CD4-positive, CD25-positive, alpha-beta regulatory T cell (primary cell): ENCODE measurements around the gene ANK3. TPM values are rescaled to one million over a fixed set of nuclear protein-coding genes. Genes with fewer than 3 reads are reported as not detected.

Experiments
- ATAC-seq, 2 donors: fragments of 150-1000 bp; cut with Tn5 transposase; one replicate each; pipeline ENCODE4 v1.10.0; 2021; ENCODE audit warnings: low read depth in 2 of 2, moderate number of reproducible peaks in 2 of 2, moderate library complexity in 1 of 2
- DNase-seq, 3 donors: peaks; one replicate each; pipeline versions ENCODE4 v3.0.0 to v3.0.0-alpha.2; 2012 to 2022; ENCODE audit warnings: mixed read lengths in 1 of 3
- H3K27ac ChIP-seq: one replicate; pipeline ENCODE4 v1.7.0; 2013; ENCODE audit warnings: mild to moderate bottlenecking, low read length; ENCODE audit not compliant: insufficient read depth, poor library complexity, severe bottlenecking
- H3K27me3 ChIP-seq: one replicate; pipeline ENCODE4 v1.7.0; 2013; ENCODE audit warnings: low read length; ENCODE audit not compliant: control insufficient read depth, insufficient read depth
- H3K36me3 ChIP-seq: one replicate; pipeline ENCODE4 v1.7.0; 2013; ENCODE audit warnings: mild to moderate bottlenecking, low read length, moderate library complexity; ENCODE audit not compliant: control insufficient read depth, insufficient read depth
- H3K4me1 ChIP-seq: 2 replicates; pipeline ENCODE4 v1.7.0; 2013; ENCODE audit warnings: mild to moderate bottlenecking, low read length; ENCODE audit not compliant: insufficient read depth, control insufficient read depth, poor library complexity, severe bottlenecking
- H3K4me3 ChIP-seq: one replicate; pipeline ENCODE4 v1.7.0; 2013; ENCODE audit warnings: low read depth, mild to moderate bottlenecking, low read length, moderate library complexity
- H3K9me3 ChIP-seq, 2 experiments: 1 replicate in 1 of 2; 2 replicates in 1 of 2; pipeline ENCODE4 v1.7.0; 2013; ENCODE audit warnings: low read length in 2 of 2, mild to moderate bottlenecking in 1 of 2, moderate library complexity in 1 of 2; ENCODE audit not compliant: control insufficient read depth in 2 of 2
- H3K27ac Mint-ChIP-seq, 3 donors: one replicate each; pipeline ENCODE4 v1.8.0; 2020 to 2022; ENCODE audit warnings: mild to moderate bottlenecking in 3 of 3, mixed read lengths in 3 of 3, moderate library complexity in 2 of 3
- H3K27me3 Mint-ChIP-seq: one replicate; pipeline ENCODE4 v1.8.0; 2022; ENCODE audit warnings: mild to moderate bottlenecking, mixed read lengths
- H3K36me3 Mint-ChIP-seq: one replicate; pipeline ENCODE4 v1.8.0; 2020; ENCODE audit warnings: mixed read lengths
- H3K4me1 Mint-ChIP-seq, 4 donors: one replicate each; pipeline ENCODE4 v1.8.0; 2020 to 2022; ENCODE audit warnings: mixed read lengths in 4 of 4, mild to moderate bottlenecking in 1 of 4
- H3K4me3 Mint-ChIP-seq, 4 donors: one replicate each; pipeline ENCODE4 v1.8.0; 2020 to 2022; ENCODE audit warnings: mild to moderate bottlenecking in 4 of 4, mixed read lengths in 4 of 4, moderate library complexity in 3 of 4
- H3K9me3 Mint-ChIP-seq, 7 donors: one replicate each; pipeline ENCODE4 v1.8.0; 2020 to 2022; ENCODE audit warnings: mixed read lengths in 7 of 7, mild to moderate bottlenecking in 3 of 7, moderate library complexity in 2 of 7
- polyA plus RNA-seq, 4 donors: library from polyadenylated mRNA; unstranded; fragments of 300-500 nt; fragmentation: Illumina TruSeq; gene quantifications; one replicate each; pipeline ENCODE4 v1.2.3, GENCODE V29; 2021
- total RNA-seq: library from RNA; stranded (reverse); gene quantifications from one replicate; pipeline ENCODE4 v1.2.3, GENCODE V29; 2022

The ANK3 gene
- total and polyA plus RNA-seq, 5 donors from 2014 or later: 1.8 to 32.6 (median 3.1) TPM

DNA sequence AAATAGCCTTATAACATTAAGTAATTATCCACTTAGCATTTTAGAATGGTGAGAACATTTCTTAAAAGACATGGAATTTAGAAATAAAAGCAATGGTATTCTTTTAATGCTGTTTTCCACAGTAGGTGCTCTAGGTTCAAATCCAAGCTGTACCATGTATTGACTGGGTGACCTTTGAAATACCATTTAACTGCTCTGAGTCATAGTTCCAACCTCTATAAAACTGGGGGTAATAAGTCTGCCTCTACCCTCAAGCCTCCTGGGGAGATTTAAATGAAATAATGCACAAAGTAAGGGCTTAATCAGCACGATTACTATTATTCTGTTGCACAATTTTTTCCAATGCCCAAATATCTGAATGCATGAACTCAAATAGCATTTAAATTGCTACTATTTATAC is 246.9 kb downstream of the ANK3 start:
- Mint-ChIP-seq H3K4me3 (no peak overlapping the region), H3K9me3 (peaks cover 0 to 3% (median 0%) of the 10 kb centered on the region in 7 donors), H3K36me3 (no peaks in the 10 kb centered on the region), H3K27ac (no peak overlapping the region), H3K4me1 (no peaks in the 10 kb centered on the region), H3K27me3 (no peaks in the 10 kb centered on the region)
- H3K4me3 ChIP-seq: no peak overlapping the region
- no peaks in the 10 kb centered on the region for H3K27me3 ChIP-seq
- H3K4me1 ChIP-seq: no peaks in the 10 kb centered on the region
- no peak overlapping the region for H3K27ac ChIP-seq
- DNase-seq (no peak), ATAC-seq (no peak)
- H3K9me3 ChIP-seq: no peaks in the 10 kb centered on the region
- no peaks in the 10 kb centered on the region for H3K36me3 ChIP-seq

DNA sequence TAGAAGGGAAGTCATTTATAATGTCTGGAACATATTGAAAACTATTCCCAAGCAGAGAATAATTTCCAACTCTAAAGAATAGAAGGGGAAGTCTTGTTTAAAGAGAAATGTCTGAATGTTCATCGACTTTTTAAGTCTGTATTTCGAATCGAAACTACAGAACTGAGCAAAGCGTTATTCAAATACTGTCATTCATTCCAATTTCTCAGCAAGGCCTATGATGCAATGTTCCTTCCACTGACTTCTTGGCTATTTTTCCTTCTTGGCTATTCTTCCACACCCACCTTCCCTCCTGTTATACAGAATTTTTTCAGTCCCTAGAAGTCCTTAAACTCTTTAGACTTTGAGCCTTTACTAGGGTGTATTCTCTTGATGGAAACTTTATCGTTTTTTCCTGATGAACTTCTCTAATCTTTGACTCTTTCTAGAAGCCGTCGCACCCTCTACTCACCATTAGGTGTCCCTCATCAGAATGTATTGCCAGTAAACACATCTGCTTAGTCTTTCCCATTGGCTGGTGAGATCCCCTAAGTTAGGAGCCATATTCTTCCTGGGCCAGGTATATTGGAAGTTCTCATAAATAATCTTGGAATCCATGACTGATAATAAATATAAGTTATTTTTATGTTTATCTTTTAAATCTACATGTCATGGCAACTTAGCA is 247.6 kb downstream of the ANK3 start:
- Histone ChIP-seq H3K27ac (no peak overlapping the region), H3K4me1 (no peaks in the 10 kb centered on the region), H3K4me3 (no peak overlapping the region), H3K9me3 (no peaks in the 10 kb centered on the region), H3K27me3 (no peaks in the 10 kb centered on the region), H3K36me3 (no peaks in the 10 kb centered on the region)
- Mint-ChIP-seq H3K27ac (no peak overlapping the region), H3K4me3 (no peak overlapping the region), H3K36me3 (no peaks in the 10 kb centered on the region), H3K9me3 (peaks cover 0 to 3% (median 0%) of the 10 kb centered on the region in 7 donors), H3K4me1 (no peaks in the 10 kb centered on the region), H3K27me3 (no peaks in the 10 kb centered on the region)
- ATAC-seq: no peak
- DNase-seq: no peak

DNA sequence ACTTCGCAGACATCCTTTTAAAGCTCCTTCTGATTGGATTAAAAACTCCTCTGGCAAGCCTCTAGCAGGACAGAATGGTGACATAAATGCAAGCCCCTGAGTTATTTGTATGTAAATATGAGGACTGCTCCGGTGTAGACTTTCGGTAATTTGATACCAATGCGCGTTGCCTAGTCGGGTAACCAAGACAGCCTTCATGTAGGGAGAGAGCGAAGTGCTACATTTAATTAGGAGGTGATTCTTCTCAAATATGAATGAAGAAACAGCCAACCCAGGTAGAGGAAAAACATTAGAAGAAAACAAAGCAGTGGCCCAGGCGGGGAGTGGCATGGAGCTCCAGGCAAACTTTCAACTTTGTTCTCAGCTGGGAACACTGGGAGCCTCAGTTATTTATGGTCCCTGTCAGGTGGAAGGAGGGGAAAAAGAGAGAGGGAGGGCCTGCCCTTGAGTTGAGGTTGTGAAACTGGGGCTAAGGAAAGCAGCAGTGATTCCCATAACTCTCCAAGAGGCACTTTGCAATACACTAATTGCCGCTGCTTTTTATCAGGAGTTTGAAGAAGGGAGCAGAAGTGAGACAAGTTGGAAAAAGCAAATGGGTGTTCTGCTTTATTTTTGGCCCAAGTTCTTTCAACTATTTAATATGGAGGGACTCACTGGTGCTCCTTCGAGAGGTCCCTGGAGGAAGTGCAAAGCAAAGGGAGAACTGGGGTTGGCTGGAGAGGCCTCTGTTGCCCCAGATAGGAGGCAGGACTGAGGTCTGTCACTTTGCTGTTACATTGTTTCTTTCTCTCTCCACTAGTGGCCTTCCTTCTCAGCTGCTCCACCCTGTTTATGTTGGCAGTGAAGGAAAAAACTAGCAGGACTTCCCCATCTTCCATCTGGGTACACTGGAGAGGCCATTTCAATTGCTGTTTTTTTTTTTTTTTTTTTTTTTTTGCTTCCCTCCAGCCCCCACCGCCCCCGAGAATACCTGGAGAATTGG is 248.7 kb downstream of the ANK3 start:
- H3K4me1 ChIP-seq: no peaks in the 10 kb centered on the region
- H3K4me3 ChIP-seq: no peak overlapping the region
- H3K36me3 ChIP-seq: no peaks in the 10 kb centered on the region
- Mint-ChIP-seq H3K27ac (no peak overlapping the region), H3K36me3 (no peaks in the 10 kb centered on the region), H3K4me1 (no peaks in the 10 kb centered on the region), H3K4me3 (no peak overlapping the region), H3K27me3 (no peaks in the 10 kb centered on the region), H3K9me3 (peaks cover 0 to 3% (median 0%) of the 10 kb centered on the region in 7 donors)
- ATAC-seq: no peak
- no peaks in the 10 kb centered on the region for H3K27me3 ChIP-seq
- no peaks in the 10 kb centered on the region for H3K9me3 ChIP-seq
- H3K27ac ChIP-seq: no peak overlapping the region
- no peak for DNase-seq

DNA sequence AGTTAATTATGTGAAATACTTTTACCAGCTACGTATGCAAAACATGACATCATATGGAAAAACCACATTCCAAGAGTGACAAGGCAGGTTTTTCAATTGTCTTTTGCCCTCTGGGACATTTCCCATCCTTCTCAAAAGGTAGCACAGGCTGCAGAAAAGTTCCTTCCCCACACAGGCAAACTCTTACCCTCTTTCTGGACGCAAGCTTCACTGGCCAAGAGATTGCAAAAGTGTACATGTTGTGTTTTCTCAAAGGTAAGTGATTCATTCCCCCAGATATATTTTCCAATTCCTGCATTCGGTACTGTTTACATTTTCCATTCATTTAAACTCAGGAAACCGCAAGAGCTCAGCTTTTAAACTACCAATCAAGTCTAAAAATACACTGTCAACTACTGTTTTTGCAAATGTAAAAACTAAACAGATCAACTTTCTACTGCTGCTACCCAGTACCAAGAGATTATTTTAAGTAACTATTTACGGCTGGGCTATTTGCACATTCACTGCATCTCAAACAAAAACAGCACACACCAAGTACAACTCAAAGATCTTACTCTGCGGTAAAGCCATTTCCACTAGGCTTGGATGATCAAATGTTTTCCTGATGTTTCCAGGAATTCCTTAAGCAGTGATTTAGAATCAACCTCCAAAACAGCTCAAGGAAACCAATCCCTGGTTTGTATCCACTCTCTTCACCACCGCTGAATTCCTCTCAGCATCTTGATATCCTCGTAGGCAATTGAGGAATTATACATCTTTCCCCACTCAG is 249.7 kb downstream of the ANK3 start:
- Mint-ChIP-seq H3K9me3 (peaks cover 0 to 3% (median 0%) of the 10 kb centered on the region in 7 donors), H3K36me3 (no peaks in the 10 kb centered on the region), H3K27me3 (no peaks in the 10 kb centered on the region), H3K27ac (peak overlapping the region in 1 of 3 donors; percentile 28), H3K4me1 (no peaks in the 10 kb centered on the region), H3K4me3 (no peak overlapping the region)
- Histone ChIP-seq H3K27ac (no peak overlapping the region), H3K4me1 (no peaks in the 10 kb centered on the region), H3K4me3 (no peak overlapping the region), H3K36me3 (no peaks in the 10 kb centered on the region), H3K27me3 (no peaks in the 10 kb centered on the region), H3K9me3 (no peaks in the 10 kb centered on the region)
- DNase-seq: no peak
- ATAC-seq: no peak

DNA sequence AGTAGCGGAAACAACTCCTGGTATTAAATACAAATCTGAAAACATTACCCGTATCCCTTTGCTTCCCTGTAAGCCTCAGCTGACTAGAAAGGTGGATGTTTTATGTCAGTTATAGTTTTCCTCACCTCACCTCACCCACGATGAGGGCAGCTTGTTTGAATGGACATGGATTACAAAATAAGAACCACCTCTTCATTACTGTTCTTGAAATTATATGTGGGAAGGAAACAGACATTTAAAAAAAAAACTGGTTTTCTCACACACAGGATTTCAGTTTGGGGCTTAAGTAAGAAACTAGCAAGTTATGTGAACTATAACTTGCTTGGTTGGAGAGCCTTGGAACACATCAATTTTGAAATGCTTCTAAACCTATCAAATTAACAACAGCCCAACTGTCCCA is 250.4 kb downstream of the ANK3 start:
- DNase-seq (no peak), ATAC-seq (no peak)
- no peak overlapping the region for H3K27ac Mint-ChIP-seq
- H3K4me3 Mint-ChIP-seq: no peak overlapping the region
- peaks cover 0 to 1% (median 0%) of the 10 kb centered on the region in 7 donors for H3K9me3 Mint-ChIP-seq
- H3K4me1 Mint-ChIP-seq: no peaks in the 10 kb centered on the region
- no peaks in the 10 kb centered on the region for H3K36me3 Mint-ChIP-seq
- Histone ChIP-seq H3K9me3 (no peaks in the 10 kb centered on the region), H3K36me3 (no peaks in the 10 kb centered on the region), H3K27ac (no peak overlapping the region), H3K4me3 (no peak overlapping the region), H3K4me1 (no peaks in the 10 kb centered on the region), H3K27me3 (no peaks in the 10 kb centered on the region)
- no peaks in the 10 kb centered on the region for H3K27me3 Mint-ChIP-seq

DNA sequence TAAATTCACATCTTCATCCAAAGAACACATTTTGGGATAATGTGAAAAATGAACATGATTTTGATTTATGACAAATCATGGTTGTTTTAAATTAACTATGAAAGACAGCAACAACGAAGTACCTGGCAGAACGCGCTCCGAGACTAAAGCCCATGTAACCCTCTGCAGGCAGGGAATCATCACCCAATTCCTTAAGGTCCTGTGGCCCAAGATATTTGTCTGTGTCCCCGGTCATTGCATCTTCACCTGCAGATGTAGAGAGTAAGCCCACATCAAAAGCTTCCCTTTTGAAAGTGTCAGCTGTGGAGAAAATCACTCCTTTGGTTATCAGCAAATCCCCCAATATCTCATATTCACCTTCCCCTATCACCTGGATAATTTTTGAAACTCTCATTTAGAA is 250.8 kb downstream of the ANK3 start:
- ATAC-seq (no peak), DNase-seq (no peak)
- no peaks in the 10 kb centered on the region for H3K4me1 Mint-ChIP-seq
- H3K4me3 Mint-ChIP-seq: no peak overlapping the region
- H3K27ac Mint-ChIP-seq: no peak overlapping the region
- H3K27me3 Mint-ChIP-seq: no peaks in the 10 kb centered on the region
- Histone ChIP-seq H3K9me3 (no peaks in the 10 kb centered on the region), H3K27ac (no peak overlapping the region), H3K27me3 (no peaks in the 10 kb centered on the region), H3K36me3 (no peaks in the 10 kb centered on the region), H3K4me3 (no peak overlapping the region), H3K4me1 (no peaks in the 10 kb centered on the region)
- H3K9me3 Mint-ChIP-seq: peaks cover 0 to 1% (median 0%) of the 10 kb centered on the region in 7 donors
- no peaks in the 10 kb centered on the region for H3K36me3 Mint-ChIP-seq

DNA sequence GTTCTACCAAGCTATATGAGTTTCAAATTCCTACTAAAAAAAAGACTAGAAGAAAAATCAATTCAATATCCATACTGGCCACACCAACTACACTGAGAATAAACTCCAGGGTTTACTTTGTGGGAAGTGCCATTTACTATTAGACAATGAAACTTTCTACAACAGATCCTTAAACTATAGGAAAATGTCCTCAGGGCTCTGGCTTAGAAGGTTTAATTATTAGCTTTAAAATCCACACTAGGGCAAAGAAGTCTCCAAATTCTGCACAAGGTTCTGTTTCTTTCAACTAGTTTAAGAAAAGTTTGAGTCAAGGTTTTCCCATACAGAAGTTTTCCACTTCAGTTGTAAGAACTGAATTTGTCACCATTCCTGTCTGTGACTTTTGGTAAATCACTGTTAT is 251.6 kb downstream of the ANK3 start:
- Histone ChIP-seq H3K36me3 (no peaks in the 10 kb centered on the region), H3K27me3 (no peaks in the 10 kb centered on the region), H3K9me3 (no peaks in the 10 kb centered on the region), H3K4me1 (no peaks in the 10 kb centered on the region), H3K27ac (no peak overlapping the region), H3K4me3 (no peak overlapping the region)
- ATAC-seq (no peak), DNase-seq (no peak)
- no peaks in the 10 kb centered on the region for H3K27me3 Mint-ChIP-seq
- no peak overlapping the region for H3K4me3 Mint-ChIP-seq
- H3K27ac Mint-ChIP-seq: no peak overlapping the region
- no peaks in the 10 kb centered on the region for H3K36me3 Mint-ChIP-seq
- H3K9me3 Mint-ChIP-seq: no peaks in the 10 kb centered on the region
- no peaks in the 10 kb centered on the region for H3K4me1 Mint-ChIP-seq
